Ovary (tissue), 3 donors: Measurements from ENCODE around the gene SCAMP5.

Experiments
- EP300 ChIP-seq: sonication (generic); formaldehyde crosslinking; IDR thresholded peaks from one replicate; pipeline ENCODE4 v1.6.1; 2017; ENCODE audit warnings: antibody characterized with exemption
- POLR2A ChIP-seq: fragments of 450-650 bp; IDR thresholded peaks from one replicate; pipeline ENCODE4 v1.6.1; 2017; ENCODE audit warnings: antibody characterized with exemption, mild to moderate bottlenecking, moderate library complexity
- TF ChIP-seq, protein P1 (sequence below), 3 donors: fragments of 450-650 bp in 2 of 3; fragments of 200-600 bp in 1 of 3; IDR thresholded peaks; one replicate each; pipeline versions ENCODE4 v1.5.1 to v1.8.0; 2016 to 2022; ENCODE audit warnings: antibody characterized with exemption in 3 of 3, mild to moderate bottlenecking in 1 of 3
- donor health status: DM: no; HTN: no; CAD: no.

DNA sequence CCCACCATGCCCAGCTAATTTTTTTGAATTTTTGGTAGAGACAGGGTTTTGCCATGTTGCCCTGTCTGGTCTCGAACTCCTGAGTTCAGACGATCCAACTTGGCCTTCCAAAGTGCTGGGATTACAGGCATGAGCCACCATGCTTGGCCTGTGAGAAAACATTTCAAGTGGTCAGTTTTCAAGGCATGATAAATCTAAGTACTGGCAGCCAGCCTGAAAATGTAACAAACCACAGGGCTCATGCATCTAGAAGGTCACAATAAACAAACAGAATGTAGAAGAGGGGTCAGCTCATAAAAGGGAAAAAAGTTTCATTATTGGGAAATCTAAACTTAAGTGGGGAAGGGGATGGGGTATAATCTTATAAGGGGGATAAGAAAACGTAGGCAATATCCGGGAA lies 68.0 kb downstream of the SCAMP5 start:
- TF ChIP-seq, protein P1, sequence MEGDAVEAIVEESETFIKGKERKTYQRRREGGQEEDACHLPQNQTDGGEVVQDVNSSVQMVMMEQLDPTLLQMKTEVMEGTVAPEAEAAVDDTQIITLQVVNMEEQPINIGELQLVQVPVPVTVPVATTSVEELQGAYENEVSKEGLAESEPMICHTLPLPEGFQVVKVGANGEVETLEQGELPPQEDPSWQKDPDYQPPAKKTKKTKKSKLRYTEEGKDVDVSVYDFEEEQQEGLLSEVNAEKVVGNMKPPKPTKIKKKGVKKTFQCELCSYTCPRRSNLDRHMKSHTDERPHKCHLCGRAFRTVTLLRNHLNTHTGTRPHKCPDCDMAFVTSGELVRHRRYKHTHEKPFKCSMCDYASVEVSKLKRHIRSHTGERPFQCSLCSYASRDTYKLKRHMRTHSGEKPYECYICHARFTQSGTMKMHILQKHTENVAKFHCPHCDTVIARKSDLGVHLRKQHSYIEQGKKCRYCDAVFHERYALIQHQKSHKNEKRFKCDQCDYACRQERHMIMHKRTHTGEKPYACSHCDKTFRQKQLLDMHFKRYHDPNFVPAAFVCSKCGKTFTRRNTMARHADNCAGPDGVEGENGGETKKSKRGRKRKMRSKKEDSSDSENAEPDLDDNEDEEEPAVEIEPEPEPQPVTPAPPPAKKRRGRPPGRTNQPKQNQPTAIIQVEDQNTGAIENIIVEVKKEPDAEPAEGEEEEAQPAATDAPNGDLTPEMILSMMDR (IDR thresholded peaks at IDR 0.05): no peak
- TF ChIP-seq POLR2A (no peak), EP300 (no peak)
